HepG2 (cell line): ENCODE data around the gene DGAT2. TPM values are rescaled to one million over a fixed set of nuclear protein-coding genes. Genes with fewer than 3 reads are reported as not detected.

Source experiments
- ATAC-seq: fragments of 200-7000 bp; cut with Tn5 transposase; 3 replicates; pipeline ENCODE4 v1.9.1; 2020; ENCODE audit warnings: mild to moderate bottlenecking, moderate library complexity
- BruUV-seq: library from RNA; stranded (reverse); fragments of 400-500 nt; replicated peaks from 2 replicates; lab custom pipeline; 2021; lab: Mats Ljungman, UMichigan
- CTCF ChIA-PET: fragments of 300-600 bp; formaldehyde crosslinking; extraction: SDS; loops from one replicate; lab custom pipeline; 2021; ENCODE audit warnings: low total read pairs, inconsistent platforms, low intra/inter-chr PET ratio; lab: Yijun Ruan, JAX
- POLR2A ChIA-PET: fragments of 350-600 bp; sonication (Branson Sonifier 250); formaldehyde crosslinking; loops from one replicate; lab custom pipeline; 2020; ENCODE audit warnings: antibody characterized with exemption, inconsistent platforms; lab: Yijun Ruan, JAX
- DNase-seq: peaks from one replicate; pipeline ENCODE4 v3.0.0-alpha.2; 2015; ENCODE audit warnings: low spot score
- FAIRE-seq: peaks from 3 replicates; lab custom pipeline; 2011; peaks lifted over from hg19 to GRCh38; lab: Jason Lieb, UNC
- H2AFZ ChIP-seq: one replicate; pipeline ENCODE4 v1.6.1; 2011; ENCODE audit warnings: low read length, inconsistent platforms
- H3K27ac ChIP-seq: fragments of 300-600 bp; 3 replicates; pipeline ENCODE4 v1.8.0; 2011; ENCODE audit warnings: mixed run types, mild to moderate bottlenecking, mixed read lengths, low read length, inconsistent platforms; ENCODE audit not compliant: insufficient read depth; ENCODE audit errors: extremely low read length
- H3K27me3 ChIP-seq, 2 experiments: fragments of 200-600 bp in 1 of 2; 2 replicates in 1 of 2; 3 replicates in 1 of 2; pipeline versions ENCODE4 v1.6.0 to v1.8.0; 2011; ENCODE audit warnings: low read length in 2 of 2, mild to moderate bottlenecking in 2 of 2, moderate library complexity in 2 of 2, inconsistent platforms in 1 of 2; ENCODE audit not compliant: insufficient read depth in 2 of 2, control insufficient read depth in 1 of 2
- H3K36me3 ChIP-seq, 2 experiments: fragments of 200-600 bp in 1 of 2; replicated peaks in 1 of 2; 2 replicates in 1 of 2; 3 replicates in 1 of 2; pipeline versions ENCODE4 v1.5.1 to v1.8.0; 2011; ENCODE audit warnings: low read length in 2 of 2, inconsistent platforms in 1 of 2; ENCODE audit not compliant: insufficient read depth in 2 of 2, control insufficient read depth in 1 of 2
- H3K4me1 ChIP-seq: 2 replicates; pipeline ENCODE4 v1.5.1; 2012; ENCODE audit warnings: low read length, inconsistent platforms; ENCODE audit not compliant: insufficient read depth
- H3K4me2 ChIP-seq: 2 replicates; pipeline ENCODE4 v1.6.0; 2011; ENCODE audit warnings: low read depth, low read length, inconsistent platforms
- H3K4me3 ChIP-seq, 3 experiments: fragments of 200-600 bp in 1 of 3; sonication (generic), shearing (Covaris generic) in 1 of 3; replicated peaks in 1 of 3; 2 replicates each; pipeline ENCODE4 v1.5.1; 2011 to 2016; ENCODE audit warnings: low read length in 3 of 3, inconsistent platforms in 2 of 3, low read depth in 2 of 3, mild to moderate bottlenecking in 2 of 3, control low read depth in 1 of 3, mixed read lengths in 1 of 3; ENCODE audit not compliant: insufficient read depth in 1 of 3
- H3K79me2 ChIP-seq: one replicate; pipeline ENCODE4 v1.6.1; 2011; ENCODE audit warnings: low read length, inconsistent platforms; ENCODE audit not compliant: insufficient read depth
- H3K9ac ChIP-seq: 2 replicates; pipeline ENCODE4 v1.6.0; 2011; ENCODE audit warnings: mild to moderate bottlenecking, low read depth, low read length, inconsistent platforms; ENCODE audit not compliant: insufficient read depth
- H3K9me3 ChIP-seq: 2 replicates; pipeline ENCODE4 v1.5.1; 2012; ENCODE audit warnings: mild to moderate bottlenecking, low read length
- H4K20me1 ChIP-seq: 2 replicates; pipeline ENCODE4 v1.6.0; 2011; ENCODE audit warnings: inconsistent platforms, mild to moderate bottlenecking, low read length, moderate library complexity; ENCODE audit not compliant: insufficient read depth
- ARHGAP35 ChIP-seq: sonication (generic); formaldehyde crosslinking; IDR thresholded peaks from 2 replicates; pipeline ENCODE4 v1.9.0; 2022; ENCODE audit warnings: mild to moderate bottlenecking, inconsistent platforms, moderate library complexity, missing genetic modification reagents, borderline replicate concordance
- ATF7 ChIP-seq, 2 experiments: fragments of 450-650 bp in 1 of 2; sonication (generic) in 1 of 2; formaldehyde crosslinking in 1 of 2; IDR thresholded peaks; 2 replicates each; pipeline versions ENCODE4 v1.4.0 to v1.6.1; 2016 to 2020; ENCODE audit warnings: antibody characterized with exemption in 1 of 2, mild to moderate bottlenecking in 1 of 2, missing genetic modification reagents in 1 of 2
- DNMT3B ChIP-seq: conservative IDR thresholded peaks from 2 replicates; pipeline ENCODE4 v1.6.1; 2016; ENCODE audit warnings: missing biosample characterization, control low read depth
- FIP1L1 ChIP-seq: fragments of 200-400 bp; formaldehyde crosslinking; IDR thresholded peaks from 2 replicates; pipeline ENCODE4 v1.6.1; 2018; ENCODE audit warnings: low read depth, mild to moderate bottlenecking, low read length, moderate library complexity, borderline replicate concordance; ENCODE audit not compliant: insufficient read depth
- GATAD1 ChIP-seq: IDR thresholded peaks from 2 replicates; pipeline ENCODE4 v1.6.1; 2016; ENCODE audit warnings: missing genetic modification reagents, missing compliant biosample characterization
- GPN1 ChIP-seq: sonication (generic); formaldehyde crosslinking; IDR thresholded peaks from 2 replicates; pipeline ENCODE4 v1.5.1; 2020; ENCODE audit warnings: missing genetic modification reagents, borderline replicate concordance
- MTF2 ChIP-seq: sonication (generic); formaldehyde crosslinking; IDR thresholded peaks from 2 replicates; pipeline ENCODE4 v1.5.0; 2020; ENCODE audit warnings: missing genetic modification reagents, borderline replicate concordance
- NAIF1 ChIP-seq: sonication (generic); formaldehyde crosslinking; IDR thresholded peaks from 2 replicates; pipeline ENCODE4 v1.5.0; 2020; ENCODE audit warnings: mild to moderate bottlenecking, missing genetic modification reagents, borderline replicate concordance
- NFIB ChIP-seq: sonication (generic); formaldehyde crosslinking; IDR thresholded peaks from 2 replicates; pipeline ENCODE4 v1.9.0; 2021; ENCODE audit warnings: missing genetic modification reagents, mild to moderate bottlenecking, borderline replicate concordance
- NONO ChIP-seq, 2 experiments: fragments of 450-650 bp in 1 of 2; sonication (generic) in 1 of 2; formaldehyde crosslinking in 1 of 2; IDR thresholded peaks in 1 of 2; conservative IDR thresholded peaks in 1 of 2; 2 replicates each; pipeline versions ENCODE4 v1.6.1 to v1.8.0; 2017 to 2022; ENCODE audit warnings: mild to moderate bottlenecking in 1 of 2, missing genetic modification reagents in 1 of 2, moderate library complexity in 1 of 2
- PHB2 ChIP-seq: fragments of 450-650 bp; IDR thresholded peaks from 2 replicates; pipeline ENCODE4 v1.6.1; 2018; ENCODE audit not compliant: partially characterized antibody
- PHF8 ChIP-seq: sonication (generic); formaldehyde crosslinking; IDR thresholded peaks from 2 replicates; pipeline ENCODE4 v1.5.0; 2020; ENCODE audit warnings: missing genetic modification reagents
- SMARCC2 ChIP-seq: fragments of 450-650 bp; IDR thresholded peaks from 2 replicates; pipeline ENCODE4 v1.6.1; 2017; ENCODE audit warnings: antibody characterized with exemption, mild to moderate bottlenecking
- SRSF1 ChIP-seq: fragments of 200-400 bp; formaldehyde crosslinking; optimal IDR thresholded peaks from 2 replicates; pipeline ENCODE3; 2017; ENCODE audit warnings: mild to moderate bottlenecking, low read depth, low read length, moderate library complexity
- ZNF205 ChIP-seq: IDR thresholded peaks from 2 replicates; pipeline ENCODE4 v1.6.1; 2018; ENCODE audit warnings: missing biosample characterization, missing genetic modification reagents
- ZNF235 ChIP-seq: sonication (generic); formaldehyde crosslinking; IDR thresholded peaks from 2 replicates; pipeline ENCODE4 v1.8.1; 2023; ENCODE audit warnings: mild to moderate bottlenecking, missing genetic modification reagents, borderline replicate concordance
- ZNF24 ChIP-seq: fragments of 450-650 bp; IDR thresholded peaks from 2 replicates; pipeline ENCODE4 v1.6.1; 2017; ENCODE audit warnings: antibody characterized with exemption, mild to moderate bottlenecking
- ZNF431 ChIP-seq: sonication (generic); formaldehyde crosslinking; IDR thresholded peaks from 2 replicates; pipeline ENCODE4 v1.9.0; 2022; ENCODE audit warnings: missing genetic modification reagents, low read depth, mild to moderate bottlenecking, borderline replicate concordance
- ZNF678 ChIP-seq: sonication (generic); formaldehyde crosslinking; IDR thresholded peaks from 2 replicates; pipeline ENCODE4 v1.4.0; 2020; ENCODE audit warnings: mild to moderate bottlenecking, missing genetic modification reagents
- ZNF713 ChIP-seq: sonication (generic); formaldehyde crosslinking; IDR thresholded peaks from 2 replicates; pipeline ENCODE4 v1.4.0; 2020; ENCODE audit warnings: mild to moderate bottlenecking, missing genetic modification reagents
- WGBS: methylation state at CpG from one replicate; pipeline ENCODE4 v1.1.6; 2017; ENCODE audit warnings: low lambda C conversion rate; 5-methylcytosine and 5-hydroxymethylcytosine counted together
- in situ Hi-C: cut with HindIII; loops from 2 replicates; pipeline ENCODE4 v1.10.0; 2017; ENCODE audit warnings: low pct_unique_long_range_greater_than_20kb; ENCODE audit not compliant: extremely low pct_ligation_motif_present
- intact Hi-C: fragments of 100-400 bp; cut with micrococcal nuclease; formaldehyde crosslinking; loops from one replicate; pipeline ENCODE4 v1.10.0; 2022; ENCODE audit not compliant: unreplicated experiment
- polyA plus RNA-seq, 8 experiments: library from polyadenylated mRNA; depleted of rRNA in 3 of 8; stranded (reverse) in 7 of 8; unstranded in 1 of 8; fragments of >200 nt; fragmentation: Illumina TruSeq in 4 of 8; extraction: Trizol in 4 of 8; gene quantifications; 2 replicates each; pipeline versions ENCODE4 v1.2.1 to v1.2.3, GENCODE V29; 2011 to 2016; ENCODE audit warnings: low read depth in 4 of 8, missing spikeins in 1 of 8, mixed read lengths in 1 of 8; ENCODE audit not compliant: insufficient read depth in 1 of 8
- total RNA-seq, 5 experiments: library from RNA; depleted of rRNA; stranded (reverse); fragments of >200 nt; fragmentation: Illumina TruSeq; extraction: Trizol; gene quantifications; 2 replicates each; pipeline ENCODE4 v1.2.3, GENCODE V29; 2016; ENCODE audit warnings: low read depth in 1 of 5

Gene DGAT2
- total and polyA plus RNA-seq, 2 of the 13 experiments (the other 11 are each of a cell fraction or from before 2014, with no cell fraction given): 39.0 to 65.6 TPM

- Histone ChIP-seq H4K20me1 (no peaks in the 10 kb centered on the region), H3K27ac (no peak overlapping the region), H3K79me2 (peaks cover 50% of the 10 kb centered on the region), H3K4me3 (no peak overlapping the region), H3K36me3 (no peaks in the 10 kb centered on the region; a peak in 1 of 5 replicates), H3K4me2 (no peak overlapping the region), H3K4me1 (peaks cover 28% of the 10 kb centered on the region), H3K27me3 (no peaks in the 10 kb centered on the region), H2AFZ (no peak overlapping the region), H3K9me3 (no peaks in the 10 kb centered on the region), H3K9ac (no peak overlapping the region)
- POLR2A ChIA-PET: no interaction called here
- BruUV-seq: no TSS peak
- DNase-seq (no peak), FAIRE-seq (no peak), ATAC-seq (no peak)
- intact Hi-C loops (no loop called here), in situ Hi-C loops (no loop called here)
- no peak for TF ChIP-seq PHB2
- no peak for TF ChIP-seq ZNF678 (CRISPR knock-in tag)
- no peak for TF ChIP-seq ZNF431 (CRISPR knock-in tag)
- no peak for TF ChIP-seq GPN1 (CRISPR knock-in tag)
- TF ChIP-seq PHF8: no peak
- no peak for TF ChIP-seq GATAD1
- TF ChIP-seq ARHGAP35: no peak
- CTCF ChIA-PET: no interaction called here
- WGBS: 94% methylated on average over 5 of the region's 5 CpGs
Measured at GRCh38 chr11:75827562-75827961, 59.0 kb downstream of the DGAT2 start.

GRCh38 chr11:75831915-75832502 is 63.4 kb downstream of the DGAT2 start:
- POLR2A ChIA-PET: no interaction called here

More at GRCh38 chr11:75831915-75832502, 63.4 kb downstream of the DGAT2 start:
- no peak overlapping the region for H3K9ac ChIP-seq
- CTCF ChIA-PET: no interaction called here
- H3K4me2 ChIP-seq: no peak overlapping the region
- no peaks in the 10 kb centered on the region for H3K4me1 ChIP-seq
- in situ Hi-C loops: no loop called here
- no peaks in the 10 kb centered on the region for H3K27me3 ChIP-seq
- FAIRE-seq (no peak), ATAC-seq (no peak)
- no peak overlapping the region for H2AFZ ChIP-seq
- H3K27ac ChIP-seq: no peak overlapping the region
- H3K36me3 ChIP-seq: no peaks in the 10 kb centered on the region
- H3K4me3 ChIP-seq: no peak overlapping the region
- H3K79me2 ChIP-seq: peaks cover 36% of the 10 kb centered on the region
- 99% methylated on average over 6 of the region's 6 CpGs for WGBS
- TF ChIP-seq DNMT3B: no peak
- TF ChIP-seq MTF2 (CRISPR knock-in tag): no peak
- TF ChIP-seq ZNF24: no peak
- TF ChIP-seq FIP1L1: no peak
- no peak for TF ChIP-seq ZNF713 (CRISPR knock-in tag)
- no peak for TF ChIP-seq SMARCC2
- TF ChIP-seq ATF7 (IDR thresholded peaks at IDR 0.05): no peak
- no peak for TF ChIP-seq ATF7 (CRISPR knock-in tag; IDR thresholded peaks at IDR 0.05)
- TF ChIP-seq SRSF1: no peak
- TF ChIP-seq NFIB (CRISPR knock-in tag): no peak
- TF ChIP-seq NAIF1 (CRISPR knock-in tag): no peak
- no peak for TF ChIP-seq ZNF205 (CRISPR knock-in tag)
- TF ChIP-seq NONO (IDR thresholded peaks at IDR 0.05): no peak
- TF ChIP-seq NONO (CRISPR knock-in tag; conservative IDR thresholded peaks at IDR 0.05): no peak
- TF ChIP-seq ZNF235 (CRISPR knock-in tag): no peak
- TF ChIP-seq, all 625 proteins: peak for 0
- Histone ChIP-seq H3K9me3 (no peaks in the 10 kb centered on the region), H4K20me1 (no peaks in the 10 kb centered on the region)
- intact Hi-C loops: no loop called here
- no TSS peak for BruUV-seq
- DNase-seq: no peak
